CD8-positive, alpha-beta memory T cell (primary cell): ENCODE data around the gene PRPF40A. TPM values are rescaled to one million over a fixed set of nuclear protein-coding genes. Genes with fewer than 3 reads are reported as not detected.
A peak's percentile ranks its signal among the peaks of the same experiment; 100 is the strongest.

ENCODE experiments used
- CTCF ChIA-PET: fragments of 350-600 bp; sonication (Branson Sonifier 250); formaldehyde crosslinking; loops from one replicate; lab custom pipeline; 2021; ENCODE audit warnings: antibody characterized with exemption; lab: Charles Lee
- POLR2A ChIA-PET: fragments of 350-600 bp; sonication (Branson Sonifier 250); formaldehyde crosslinking; loops from one replicate; lab custom pipeline; 2021; ENCODE audit warnings: antibody characterized with exemption; lab: Charles Lee
- DNase-seq, 5 donors: peaks; one replicate each; pipeline versions ENCODE4 v3.0.0 to v3.0.0-alpha.2; 2020 to 2022; ENCODE audit warnings: mixed read lengths in 1 of 5
- H3K27ac ChIP-seq: one replicate; pipeline ENCODE4 v1.7.0; 2013; ENCODE audit warnings: low read depth, mild to moderate bottlenecking, low read length, moderate library complexity
- H3K27me3 ChIP-seq: 2 replicates; pipeline ENCODE4 v1.7.0; 2013; ENCODE audit warnings: low read length, mild to moderate bottlenecking; ENCODE audit not compliant: insufficient read depth, poor library complexity, severe bottlenecking
- H3K36me3 ChIP-seq: 2 replicates; pipeline ENCODE4 v1.7.0; 2013; ENCODE audit warnings: mild to moderate bottlenecking, low read length, moderate library complexity; ENCODE audit not compliant: insufficient read depth
- H3K4me1 ChIP-seq: 2 replicates; pipeline ENCODE4 v1.7.0; 2013; ENCODE audit warnings: mild to moderate bottlenecking, low read length, moderate library complexity; ENCODE audit not compliant: insufficient read depth
- H3K4me3 ChIP-seq: 2 replicates; pipeline ENCODE4 v1.7.0; 2013; ENCODE audit warnings: mild to moderate bottlenecking, low read length
- H3K9me3 ChIP-seq: 2 replicates; pipeline ENCODE4 v1.7.0; 2013; ENCODE audit warnings: mild to moderate bottlenecking, low read length
- H3K27ac Mint-ChIP-seq, 8 donors: one replicate each; pipeline ENCODE4 v1.8.0; 2020 to 2021; ENCODE audit warnings: mixed read lengths in 8 of 8, mild to moderate bottlenecking in 6 of 8, inconsistent platforms in 3 of 8, moderate library complexity in 3 of 8
- H3K27me3 Mint-ChIP-seq, 2 donors: one replicate each; pipeline ENCODE4 v1.8.0; 2020 to 2021; ENCODE audit warnings: mixed read lengths in 2 of 2, mild to moderate bottlenecking in 1 of 2, moderate library complexity in 1 of 2
- H3K36me3 Mint-ChIP-seq, 3 donors: one replicate each; pipeline ENCODE4 v1.8.0; 2020 to 2021; ENCODE audit warnings: mixed read lengths in 3 of 3, inconsistent platforms in 1 of 3, mild to moderate bottlenecking in 1 of 3
- H3K4me1 Mint-ChIP-seq, 3 donors: one replicate each; pipeline ENCODE4 v1.8.0; 2020 to 2021; ENCODE audit warnings: mixed read lengths in 3 of 3, inconsistent platforms in 1 of 3, mild to moderate bottlenecking in 1 of 3
- H3K4me3 Mint-ChIP-seq, 7 donors: one replicate each; pipeline ENCODE4 v1.8.0; 2020 to 2021; ENCODE audit warnings: mixed read lengths in 7 of 7, mild to moderate bottlenecking in 6 of 7, moderate library complexity in 4 of 7, inconsistent platforms in 2 of 7
- H3K9me3 Mint-ChIP-seq, 5 donors: one replicate each; pipeline ENCODE4 v1.8.0; 2020 to 2022; ENCODE audit warnings: mixed read lengths in 5 of 5, mild to moderate bottlenecking in 3 of 5, moderate library complexity in 2 of 5, inconsistent platforms in 1 of 5
- polyA plus RNA-seq: library from polyadenylated mRNA; unstranded; fragments of 300-500 nt; fragmentation: Illumina TruSeq; gene quantifications from one replicate; pipeline ENCODE4 v1.2.3, GENCODE V29; 2021
- total RNA-seq, 2 experiments: library from RNA; stranded (reverse); gene quantifications; one replicate each; pipeline ENCODE4 v1.2.3, GENCODE V29; 2021

Gene PRPF40A
- total and polyA plus RNA-seq, 3 experiments from 2014 or later = 136 to 146 (median 138) TPM

GRCh38 chr2:152674334-152674733 lies 42.9 kb downstream of the PRPF40A start:
- Mint-ChIP-seq H3K9me3 (no peaks in the 10 kb centered on the region), H3K27ac (peak overlapping the region in 2 of 8 donors; percentile 8 to 45), H3K4me3 (no peak overlapping the region), H3K36me3 (peaks cover 5 to 79% (median 12%) of the 10 kb centered on the region in 3 donors), H3K4me1 (no peaks in the 10 kb centered on the region), H3K27me3 (no peaks in the 10 kb centered on the region)
- Histone ChIP-seq H3K27ac (no peak overlapping the region), H3K36me3 (peaks cover 50% of the 10 kb centered on the region), H3K4me1 (no peaks in the 10 kb centered on the region), H3K9me3 (no peaks in the 10 kb centered on the region), H3K27me3 (no peaks in the 10 kb centered on the region), H3K4me3 (no peak overlapping the region)
- POLR2A ChIA-PET = no interaction called here
- CTCF ChIA-PET = no interaction called here
- no peak for DNase-seq

DNA sequence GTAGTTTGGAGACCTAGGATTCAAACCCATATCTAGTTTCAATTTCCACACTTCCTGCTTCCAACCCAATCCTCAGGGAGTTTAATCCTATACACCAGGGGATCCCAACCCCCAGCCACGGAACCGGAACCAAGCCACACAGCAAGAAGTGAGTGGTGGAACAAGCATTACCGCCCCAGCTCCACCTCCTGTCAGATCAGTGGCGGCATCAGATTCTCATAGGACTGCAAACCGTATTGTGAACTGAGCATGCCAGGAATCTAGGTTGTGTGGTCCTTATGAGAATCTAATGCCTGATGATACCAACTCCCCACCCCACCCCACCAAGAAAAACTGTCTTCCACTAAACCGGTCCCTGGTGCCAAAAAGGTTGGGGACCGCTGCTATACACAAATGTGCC lies 52.5 kb downstream of the PRPF40A start:
- H3K36me3 Mint-ChIP-seq = peaks cover 0 to 88% (median 34%) of the 10 kb centered on the region in 3 donors
- no peaks in the 10 kb centered on the region for H3K9me3 ChIP-seq
- H3K27me3 ChIP-seq = no peaks in the 10 kb centered on the region
- ChIA-PET POLR2A (no interaction called here), CTCF (no interaction called here)
- H3K4me3 Mint-ChIP-seq = no peak overlapping the region
- H3K27me3 Mint-ChIP-seq = no peaks in the 10 kb centered on the region
- H3K9me3 Mint-ChIP-seq = no peaks in the 10 kb centered on the region
- no peak overlapping the region for H3K4me3 ChIP-seq
- no peaks in the 10 kb centered on the region for H3K4me1 ChIP-seq
- peak overlapping the region in 2 of 8 donors; percentile 26 to 27 for H3K27ac Mint-ChIP-seq
- peaks cover 0 to 6% (median 0%) of the 10 kb centered on the region in 3 donors for H3K4me1 Mint-ChIP-seq
- peaks cover 53% of the 10 kb centered on the region for H3K36me3 ChIP-seq
- no peak for DNase-seq
- no peak overlapping the region for H3K27ac ChIP-seq

DNA sequence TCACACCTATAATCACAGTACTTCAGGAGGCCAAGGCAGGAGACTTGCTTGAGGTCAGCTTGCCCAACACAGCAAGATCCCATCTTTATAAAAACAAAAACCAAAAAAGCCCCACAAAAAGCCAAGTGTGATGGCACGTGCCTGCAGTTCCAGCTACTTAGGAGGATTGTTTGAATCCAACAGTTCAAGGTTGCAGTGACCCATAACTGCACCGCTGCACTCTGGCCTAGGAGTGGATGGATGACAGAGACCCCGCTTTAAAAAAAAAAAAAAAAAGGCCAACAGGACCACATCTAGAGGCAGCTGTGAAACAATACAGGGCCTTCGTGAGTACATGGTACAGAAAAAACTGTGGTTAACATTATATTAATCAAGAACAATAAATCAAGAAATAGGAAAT lies 56.2 kb downstream of the PRPF40A start:
- Histone ChIP-seq H3K27me3 (no peaks in the 10 kb centered on the region), H3K36me3 (peaks cover 53% of the 10 kb centered on the region), H3K27ac (no peak overlapping the region), H3K4me1 (no peaks in the 10 kb centered on the region), H3K4me3 (no peak overlapping the region), H3K9me3 (no peaks in the 10 kb centered on the region)
- CTCF ChIA-PET = interaction anchor here (1.8 kb wide), 1 partner anchor 26 kb away, joined by 4 read pairs; no protein-coding TSS in a partner anchor
- no peak for DNase-seq
- Mint-ChIP-seq H3K27me3 (no peaks in the 10 kb centered on the region), H3K4me3 (no peak overlapping the region), H3K27ac (peak overlapping the region in 1 of 8 donors; percentile 27), H3K36me3 (peaks cover 0 to 85% (median 27%) of the 10 kb centered on the region in 3 donors), H3K4me1 (peaks cover 0 to 2% (median 0%) of the 10 kb centered on the region in 3 donors), H3K9me3 (no peaks in the 10 kb centered on the region)
- POLR2A ChIA-PET = no interaction called here

DNA sequence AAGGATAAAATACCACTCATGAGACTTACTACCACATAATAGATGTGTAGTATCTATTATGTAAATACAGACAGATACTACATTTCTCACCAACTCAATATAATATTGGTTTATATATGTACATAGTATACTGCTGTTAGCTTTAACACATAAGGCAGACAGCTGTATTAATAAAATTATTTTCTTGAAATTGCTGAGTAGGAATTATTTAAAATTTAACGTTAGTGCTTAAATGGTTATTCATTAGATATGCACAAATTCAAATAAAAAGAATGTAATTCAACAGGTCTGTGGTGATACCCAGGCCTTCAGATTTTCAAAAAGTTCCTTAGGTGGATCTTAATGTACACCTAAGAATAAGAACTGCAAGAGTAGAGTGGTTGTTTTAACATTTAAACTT lies 59.0 kb downstream of the PRPF40A start:
- ChIA-PET CTCF (no interaction called here), POLR2A (no interaction called here)
- peaks cover 47% of the 10 kb centered on the region for H3K36me3 ChIP-seq
- no peaks in the 10 kb centered on the region for H3K27me3 ChIP-seq
- Mint-ChIP-seq H3K4me3 (no peak overlapping the region), H3K4me1 (no peaks in the 10 kb centered on the region), H3K27ac (no peak overlapping the region), H3K36me3 (peaks cover 0 to 82% (median 19%) of the 10 kb centered on the region in 3 donors), H3K9me3 (no peaks in the 10 kb centered on the region), H3K27me3 (no peaks in the 10 kb centered on the region)
- no peak overlapping the region for H3K4me3 ChIP-seq
- no peak overlapping the region for H3K27ac ChIP-seq
- DNase-seq = no peak
- no peaks in the 10 kb centered on the region for H3K9me3 ChIP-seq
- H3K4me1 ChIP-seq = no peaks in the 10 kb centered on the region

- Mint-ChIP-seq H3K36me3 (peaks cover 0 to 82% (median 15%) of the 10 kb centered on the region in 3 donors), H3K4me3 (no peak overlapping the region), H3K27me3 (no peaks in the 10 kb centered on the region), H3K4me1 (no peaks in the 10 kb centered on the region), H3K9me3 (no peaks in the 10 kb centered on the region), H3K27ac (peak overlapping the region in 3 of 8 donors; percentile 6 to 40 (median 15))
- H3K4me1 ChIP-seq = no peaks in the 10 kb centered on the region
- peaks cover 47% of the 10 kb centered on the region for H3K36me3 ChIP-seq
- ChIA-PET CTCF (no interaction called here), POLR2A (no interaction called here)
- H3K27me3 ChIP-seq = no peaks in the 10 kb centered on the region
- H3K4me3 ChIP-seq = no peak overlapping the region
- H3K27ac ChIP-seq = no peak overlapping the region
- H3K9me3 ChIP-seq = no peaks in the 10 kb centered on the region
- no peak for DNase-seq
These were observed 60.2 kb downstream of the PRPF40A start for GRCh38 chr2:152657043-152657442.

DNA sequence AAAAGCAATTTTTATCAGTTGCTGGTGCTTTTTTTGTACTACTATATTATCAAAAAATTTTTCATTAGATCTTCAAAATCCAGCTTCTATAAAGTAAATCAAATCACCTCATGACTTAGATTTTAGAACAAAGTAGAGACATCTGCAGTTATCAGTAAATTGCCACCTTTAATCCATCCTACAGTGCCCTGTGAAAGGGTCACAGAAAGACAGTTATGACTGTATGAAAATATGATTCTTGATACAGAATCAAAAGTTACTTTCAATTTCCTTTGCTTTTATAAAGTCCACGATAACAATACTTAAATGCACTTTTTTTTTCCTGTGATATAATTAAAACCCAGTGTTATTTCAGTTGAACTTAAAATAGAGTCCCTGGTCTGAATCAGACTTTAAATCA lies 61.4 kb downstream of the PRPF40A start:
- POLR2A ChIA-PET = no interaction called here
- Histone ChIP-seq H3K36me3 (peaks cover 40% of the 10 kb centered on the region), H3K27me3 (no peaks in the 10 kb centered on the region), H3K4me3 (no peak overlapping the region), H3K9me3 (no peaks in the 10 kb centered on the region), H3K27ac (no peak overlapping the region), H3K4me1 (no peaks in the 10 kb centered on the region)
- DNase-seq = no peak
- CTCF ChIA-PET = no interaction called here
- Mint-ChIP-seq H3K27ac (no peak overlapping the region), H3K27me3 (no peaks in the 10 kb centered on the region), H3K4me1 (no peaks in the 10 kb centered on the region), H3K4me3 (no peak overlapping the region), H3K36me3 (peaks cover 0 to 80% (median 15%) of the 10 kb centered on the region in 3 donors), H3K9me3 (no peaks in the 10 kb centered on the region)

DNA sequence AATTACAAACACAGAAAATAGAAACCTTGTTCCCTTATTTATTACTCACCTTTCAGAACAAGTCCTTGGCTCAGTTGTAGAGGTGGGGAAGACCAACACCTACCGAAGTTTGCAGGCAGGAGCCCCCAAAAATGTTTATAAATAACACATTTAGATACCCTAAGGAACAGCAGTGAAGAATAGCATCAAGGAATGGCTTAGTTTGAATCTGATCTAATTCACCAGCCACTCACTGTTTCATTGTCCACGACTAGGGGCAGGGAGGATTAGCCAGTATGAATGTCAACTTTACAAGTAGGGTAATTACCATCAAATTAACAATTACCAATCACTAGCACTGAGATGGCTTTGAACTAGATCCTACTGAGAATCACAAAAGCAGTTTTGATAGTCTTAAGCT lies 65.4 kb downstream of the PRPF40A start:
- no peak overlapping the region for H3K27ac ChIP-seq
- H3K4me1 Mint-ChIP-seq = no peaks in the 10 kb centered on the region
- H3K27me3 Mint-ChIP-seq = peaks cover 0 to 1% of the 10 kb centered on the region in 2 donors
- H3K36me3 ChIP-seq = peaks cover 13% of the 10 kb centered on the region
- no peaks in the 10 kb centered on the region for H3K9me3 ChIP-seq
- no peak for DNase-seq
- H3K4me3 Mint-ChIP-seq = no peak overlapping the region
- H3K4me3 ChIP-seq = no peak overlapping the region
- ChIA-PET POLR2A (no interaction called here), CTCF (no interaction called here)
- H3K27ac Mint-ChIP-seq = peak overlapping the region in 2 of 8 donors; percentile 67 to 81
- peaks cover 0 to 53% (median 3%) of the 10 kb centered on the region in 3 donors for H3K36me3 Mint-ChIP-seq
- H3K27me3 ChIP-seq = no peaks in the 10 kb centered on the region
- H3K9me3 Mint-ChIP-seq = no peaks in the 10 kb centered on the region
- no peaks in the 10 kb centered on the region for H3K4me1 ChIP-seq

GRCh38 chr2:152650768-152651371 lies 66.4 kb downstream of the PRPF40A start:
- ChIA-PET POLR2A (no interaction called here), CTCF (no interaction called here)
- Histone ChIP-seq H3K27me3 (no peaks in the 10 kb centered on the region), H3K9me3 (no peaks in the 10 kb centered on the region), H3K36me3 (peaks cover 3% of the 10 kb centered on the region), H3K4me3 (no peak overlapping the region), H3K4me1 (no peaks in the 10 kb centered on the region), H3K27ac (no peak overlapping the region)
- no peaks in the 10 kb centered on the region for H3K4me1 Mint-ChIP-seq
- H3K27me3 Mint-ChIP-seq = peaks cover 0 to 1% of the 10 kb centered on the region in 2 donors
- DNase-seq = no peak
- H3K36me3 Mint-ChIP-seq = peaks cover 0 to 44% (median 2%) of the 10 kb centered on the region in 3 donors
- no peak overlapping the region for H3K4me3 Mint-ChIP-seq
- H3K9me3 Mint-ChIP-seq = no peaks in the 10 kb centered on the region
- peak overlapping the region in 1 of 8 donors; percentile 3 for H3K27ac Mint-ChIP-seq
